K562 (cell line): Measurements from ENCODE around the gene FPR1. TPM values are rescaled to one million over a fixed set of nuclear protein-coding genes. Genes with fewer than 3 reads are reported as not detected.

Experiments used
- ARHGAP35 ChIP-seq: fragments of 450-650 bp; IDR thresholded peaks from 2 replicates; pipeline ENCODE4 v1.6.1; 2018; ENCODE audit not compliant: partially characterized antibody
- CBX1 ChIP-seq: sonication (generic); IDR thresholded peaks from 2 replicates; pipeline ENCODE4 v1.6.1; 2016; ENCODE audit warnings: antibody characterized with exemption, low read depth, mild to moderate bottlenecking
- CEBPB ChIP-seq: fragments of 450-650 bp; IDR thresholded peaks from 2 replicates; pipeline ENCODE4 v1.6.1; 2016; ENCODE audit warnings: missing genetic modification characterization, missing compliant biosample characterization
- ESRRA ChIP-seq: fragments of 450-650 bp; IDR thresholded peaks from 2 replicates; pipeline ENCODE4 v1.6.1; 2014; ENCODE audit warnings: low read depth, mild to moderate bottlenecking, moderate library complexity, borderline replicate concordance
- MCM3 ChIP-seq: fragments of 450-650 bp; IDR thresholded peaks from 2 replicates; pipeline ENCODE4 v1.6.1; 2016
- MXI1 ChIP-seq: IDR thresholded peaks from 2 replicates; pipeline ENCODE4 v1.6.1; 2011; ENCODE audit warnings: low read depth, mild to moderate bottlenecking, improper control_type of control experiment, low read length
- MYBL2 ChIP-seq, 2 experiments: fragments of 450-650 bp in 1 of 2; sonication (generic) in 1 of 2; formaldehyde crosslinking in 1 of 2; IDR thresholded peaks; 2 replicates each; pipeline versions ENCODE4 v1.6.1 to v1.8.1; 2017 to 2022; ENCODE audit warnings: borderline replicate concordance in 1 of 2, inconsistent platforms in 1 of 2, low read depth in 1 of 2, mild to moderate bottlenecking in 1 of 2, missing genetic modification reagents in 1 of 2, moderate library complexity in 1 of 2
- MYC ChIP-seq, 2 experiments: fragments of 250-450 bp in 1 of 2; sonication (Bioruptor Pico) in 1 of 2; IDR thresholded peaks; 2 replicates each; pipeline versions ENCODE4 v1.5.1 to v1.6.1; 2012 to 2021; ENCODE audit warnings: low read depth in 2 of 2, borderline replicate concordance in 1 of 2, improper control_type of control experiment in 1 of 2, low read length in 1 of 2, mild to moderate bottlenecking in 1 of 2, moderate library complexity in 1 of 2
- NR3C1 ChIP-seq: sonication (generic); formaldehyde crosslinking; IDR thresholded peaks from 2 replicates; pipeline ENCODE4 v1.8.1; 2022; ENCODE audit warnings: missing genetic modification reagents
- OTX1 ChIP-seq: fragments of 450-650 bp; formaldehyde crosslinking; IDR thresholded peaks from 2 replicates; pipeline ENCODE4 v1.4.0; 2022; ENCODE audit warnings: mild to moderate bottlenecking
- PHF20 ChIP-seq: fragments of 450-650 bp; IDR thresholded peaks from 2 replicates; pipeline ENCODE4 v1.6.1; 2018; ENCODE audit not compliant: partially characterized antibody
- PRPF4 ChIP-seq: fragments of 200-400 bp; formaldehyde crosslinking; IDR thresholded peaks from one replicate; pipeline ENCODE4 v1.6.1; 2017; ENCODE audit warnings: low read length, low read depth, mild to moderate bottlenecking; ENCODE audit not compliant: insufficient read depth, poor library complexity, severe bottlenecking
- SAP30 ChIP-seq: fragments of 200-600 bp; sonication (generic); IDR thresholded peaks from 2 replicates; pipeline ENCODE4 v1.6.1; 2012; ENCODE audit warnings: borderline replicate concordance, low read depth, mild to moderate bottlenecking, moderate library complexity, low read length, control low read depth, inconsistent platforms; ENCODE audit not compliant: insufficient read depth, poor library complexity, severe bottlenecking
- SP1 ChIP-seq: sonication (generic); formaldehyde crosslinking; IDR thresholded peaks from 2 replicates; pipeline ENCODE4 v1.8.1; 2022; ENCODE audit warnings: mild to moderate bottlenecking, missing genetic modification reagents
- TAF15 ChIP-seq: fragments of 200-400 bp; formaldehyde crosslinking; IDR thresholded peaks from 2 replicates; pipeline ENCODE4 v1.6.1; 2017; ENCODE audit warnings: mild to moderate bottlenecking, low read depth, low read length, moderate library complexity
- TARDBP ChIP-seq: fragments of 450-650 bp; IDR thresholded peaks from 2 replicates; pipeline ENCODE4 v1.6.1; 2016
- TEAD4 ChIP-seq, 2 experiments: sonication (generic) in 1 of 2; formaldehyde crosslinking in 1 of 2; IDR thresholded peaks; 2 replicates each; pipeline versions ENCODE4 v1.6.1 to v1.8.0; 2012 to 2022; ENCODE audit warnings: borderline replicate concordance in 1 of 2, inconsistent platforms in 1 of 2, low read length in 1 of 2, mild to moderate bottlenecking in 1 of 2, missing genetic modification reagents in 1 of 2
- TGIF2 ChIP-seq: sonication (generic); formaldehyde crosslinking; IDR thresholded peaks from 2 replicates; pipeline ENCODE4 v1.8.1; 2022; ENCODE audit warnings: mild to moderate bottlenecking, missing genetic modification reagents, moderate library complexity
- ZNF174 ChIP-seq: fragments of 250-450 bp; sonication (Bioruptor Pico); IDR thresholded peaks from 2 replicates; pipeline ENCODE4 v1.4.0; 2020; ENCODE audit warnings: mild to moderate bottlenecking
- ZNF184 ChIP-seq: sonication (generic); formaldehyde crosslinking; IDR thresholded peaks from 2 replicates; pipeline ENCODE4 v1.5.0; 2020; ENCODE audit warnings: missing genetic modification reagents
- ZNF354B ChIP-seq: fragments of 250-450 bp; sonication (Bioruptor Pico); IDR thresholded peaks from 2 replicates; pipeline ENCODE4 v1.4.0; 2020
- ZNF551 ChIP-seq: fragments of 250-450 bp; sonication (Bioruptor Pico); IDR thresholded peaks from 2 replicates; pipeline ENCODE4 v1.5.0; 2021; ENCODE audit warnings: mild to moderate bottlenecking, moderate library complexity
- ZNF57 ChIP-seq: fragments of 450-650 bp; formaldehyde crosslinking; IDR thresholded peaks from 2 replicates; pipeline ENCODE4 v1.4.0; 2020; ENCODE audit warnings: mild to moderate bottlenecking, moderate library complexity
- ZNF717 ChIP-seq: fragments of 250-450 bp; sonication (Bioruptor Pico); IDR thresholded peaks from 2 replicates; pipeline ENCODE4 v1.5.0; 2021
- polyA plus RNA-seq, 8 experiments: library from polyadenylated mRNA; depleted of rRNA in 4 of 8; stranded (reverse) in 5 of 8; unstranded in 3 of 8; fragments of >200 nt; fragmentation: Nextera tagmentation in 2 of 8; fragmentation: Illumina TruSeq in 1 of 8; extraction: Ambion mirVana in 2 of 8; extraction: Trizol in 1 of 8; gene quantifications; 2 replicates each; pipeline versions ENCODE4 v1.2.1 to v1.2.3, GENCODE V29; 2011 to 2014; ENCODE audit warnings: inconsistent platforms in 1 of 8, missing spikeins in 1 of 8
- total RNA-seq, 7 experiments: library from RNA; depleted of rRNA in 6 of 7; stranded (reverse); fragments of >200 nt in 6 of 7; fragmentation: Illumina TruSeq in 2 of 7; extraction: Trizol in 2 of 7; gene quantifications; 2 replicates each; pipeline versions ENCODE4 v1.2.1 to v1.2.3, GENCODE V29; 2011 to 2021; ENCODE audit warnings: low replicate concordance in 1 of 7
- TF ChIP-seq, protein P1 (sequence below): fragments of 450-650 bp; IDR thresholded peaks from 2 replicates; pipeline ENCODE4 v1.6.1; 2017; ENCODE audit warnings: mild to moderate bottlenecking, moderate library complexity
- TF ChIP-seq, protein P2 (sequence below): fragments of 250-450 bp; sonication (Bioruptor Pico); IDR thresholded peaks from 2 replicates; pipeline ENCODE4 v1.4.0; 2020; ENCODE audit warnings: mild to moderate bottlenecking, moderate library complexity, borderline replicate concordance

Gene FPR1
- total and polyA plus RNA-seq, 9 of the 15 experiments (the other 6 are each of a cell fraction or from before 2014, with no cell fraction given) = 0.06 to 0.25 (median 0.14) TPM; not detected in 4

DNA sequence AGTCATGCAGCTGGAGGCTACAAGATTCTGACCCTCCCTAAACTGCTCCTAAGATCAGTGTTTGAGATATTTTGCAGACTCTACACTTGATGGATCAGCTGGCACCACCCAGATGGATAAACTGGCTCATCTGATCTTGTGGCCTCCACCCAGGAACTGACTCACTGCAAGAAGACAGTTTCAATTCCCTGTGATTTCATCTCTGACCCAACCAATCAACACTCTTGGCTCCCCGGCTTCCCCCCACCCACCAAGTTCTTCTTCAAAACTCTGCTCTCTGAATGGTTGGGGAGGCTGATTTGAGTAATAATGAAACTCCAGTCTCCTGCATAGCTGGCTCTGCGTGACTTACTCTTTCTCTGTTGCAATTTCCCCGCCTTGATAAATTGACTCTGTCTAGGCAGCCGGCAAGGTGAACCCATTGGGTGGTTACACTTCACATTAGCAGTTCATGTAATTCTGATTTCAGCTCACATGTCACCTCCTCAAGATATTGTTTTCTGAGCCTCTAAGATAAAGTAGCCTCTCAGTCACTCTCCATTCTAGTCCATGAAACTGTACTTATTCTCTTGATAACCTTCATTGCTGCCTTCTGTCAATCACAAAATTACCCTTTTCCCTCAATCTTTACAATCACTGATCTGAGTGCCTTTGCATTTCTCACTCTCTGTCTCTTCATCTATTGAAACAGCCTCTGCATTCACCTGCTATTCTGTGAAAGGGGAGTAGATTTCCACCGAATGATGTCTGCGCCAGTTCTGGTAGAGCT is 33.4 kb upstream of the FPR1 start (continued):
- TF ChIP-seq, protein P1, sequence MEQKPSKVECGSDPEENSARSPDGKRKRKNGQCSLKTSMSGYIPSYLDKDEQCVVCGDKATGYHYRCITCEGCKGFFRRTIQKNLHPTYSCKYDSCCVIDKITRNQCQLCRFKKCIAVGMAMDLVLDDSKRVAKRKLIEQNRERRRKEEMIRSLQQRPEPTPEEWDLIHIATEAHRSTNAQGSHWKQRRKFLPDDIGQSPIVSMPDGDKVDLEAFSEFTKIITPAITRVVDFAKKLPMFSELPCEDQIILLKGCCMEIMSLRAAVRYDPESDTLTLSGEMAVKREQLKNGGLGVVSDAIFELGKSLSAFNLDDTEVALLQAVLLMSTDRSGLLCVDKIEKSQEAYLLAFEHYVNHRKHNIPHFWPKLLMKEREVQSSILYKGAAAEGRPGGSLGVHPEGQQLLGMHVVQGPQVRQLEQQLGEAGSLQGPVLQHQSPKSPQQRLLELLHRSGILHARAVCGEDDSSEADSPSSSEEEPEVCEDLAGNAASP = no peak
- no peak for TF ChIP-seq ZNF174 (CRISPR knock-in tag)
- no peak for TF ChIP-seq NR3C1
- no peak for TF ChIP-seq OTX1 (CRISPR knock-in tag)
- TF ChIP-seq SP1 (CRISPR knock-in tag) = peak; percentile 39; the same call in 1 of the 2 replicates
- TF ChIP-seq PHF20 = no peak
- no peak for TF ChIP-seq TGIF2 (CRISPR knock-in tag)
- no peak for TF ChIP-seq PRPF4
- no peak for TF ChIP-seq ZNF354B (CRISPR knock-in tag)
- peak; percentile 81 for TF ChIP-seq MYBL2 (IDR thresholded peaks at IDR 0.05; ENCODE audit: low read depth)
- TF ChIP-seq MYBL2 (CRISPR knock-in tag; IDR thresholded peaks at IDR 0.05; ENCODE audit: borderline replicate concordance) = no peak
- no peak for TF ChIP-seq MXI1
- no peak for TF ChIP-seq SAP30
- no peak for TF ChIP-seq TARDBP
- peak; percentile 44; the same call in 1 of the 2 replicates for TF ChIP-seq ESRRA
- TF ChIP-seq ZNF551 = no peak
- no peak for TF ChIP-seq ZNF57
- TF ChIP-seq MYC (IDR thresholded peaks at IDR 0.05; ENCODE audit: low read depth, low read length) = no peak
- no peak for TF ChIP-seq MYC (CRISPR knock-in tag; IDR thresholded peaks at IDR 0.05; ENCODE audit: borderline replicate concordance, low read depth)
- peak; percentile 91 for TF ChIP-seq CEBPB (tag)
- TF ChIP-seq TAF15 = no peak
- TF ChIP-seq MCM3 = no peak
- TF ChIP-seq, protein P2, sequence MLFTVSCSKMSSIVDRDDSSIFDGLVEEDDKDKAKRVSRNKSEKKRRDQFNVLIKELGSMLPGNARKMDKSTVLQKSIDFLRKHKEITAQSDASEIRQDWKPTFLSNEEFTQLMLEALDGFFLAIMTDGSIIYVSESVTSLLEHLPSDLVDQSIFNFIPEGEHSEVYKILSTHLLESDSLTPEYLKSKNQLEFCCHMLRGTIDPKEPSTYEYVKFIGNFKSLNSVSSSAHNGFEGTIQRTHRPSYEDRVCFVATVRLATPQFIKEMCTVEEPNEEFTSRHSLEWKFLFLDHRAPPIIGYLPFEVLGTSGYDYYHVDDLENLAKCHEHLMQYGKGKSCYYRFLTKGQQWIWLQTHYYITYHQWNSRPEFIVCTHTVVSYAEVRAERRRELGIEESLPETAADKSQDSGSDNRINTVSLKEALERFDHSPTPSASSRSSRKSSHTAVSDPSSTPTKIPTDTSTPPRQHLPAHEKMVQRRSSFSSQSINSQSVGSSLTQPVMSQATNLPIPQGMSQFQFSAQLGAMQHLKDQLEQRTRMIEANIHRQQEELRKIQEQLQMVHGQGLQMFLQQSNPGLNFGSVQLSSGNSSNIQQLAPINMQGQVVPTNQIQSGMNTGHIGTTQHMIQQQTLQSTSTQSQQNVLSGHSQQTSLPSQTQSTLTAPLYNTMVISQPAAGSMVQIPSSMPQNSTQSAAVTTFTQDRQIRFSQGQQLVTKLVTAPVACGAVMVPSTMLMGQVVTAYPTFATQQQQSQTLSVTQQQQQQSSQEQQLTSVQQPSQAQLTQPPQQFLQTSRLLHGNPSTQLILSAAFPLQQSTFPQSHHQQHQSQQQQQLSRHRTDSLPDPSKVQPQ (CRISPR knock-in tag) = no peak
- no peak for TF ChIP-seq CBX1
- TF ChIP-seq ARHGAP35 = no peak
- TF ChIP-seq TEAD4 (IDR thresholded peaks at IDR 0.05; ENCODE audit: low read length) = peak; percentile 18; the same call in 1 of the 2 replicates
- no peak for TF ChIP-seq TEAD4 (CRISPR knock-in tag; IDR thresholded peaks at IDR 0.05; ENCODE audit: borderline replicate concordance)
- TF ChIP-seq ZNF717 (CRISPR knock-in tag) = no peak
- no peak for TF ChIP-seq ZNF184 (CRISPR knock-in tag)
